Purkinje cell (primary cell): Measurements from ENCODE around the gene MAP1LC3A. TPM values are rescaled to one million over a fixed set of nuclear protein-coding genes. Genes with fewer than 3 reads are reported as not detected.

Source experiments
- polyA plus RNA-seq: library from polyadenylated mRNA; unstranded; fragments of >200 nt; fragmentation: Nextera tagmentation; gene quantifications from 2 replicates; pipeline ENCODE4 v1.2.1, GENCODE V29; 2014

MAP1LC3A gene
- 5.8 and 6.0 TPM in 2 replicates for polyA plus RNA-seq

GRCh38 chr20:34558320-34559218, at the start of gene MAP1LC3A:
Gene MAP1LC3A (plus strand): TSS chr20:34558718. CDS start chr20:34558869, 151 bp downstream.

GRCh38 chr20:34516247-34517113, 42.0 kb upstream of the MAP1LC3A start, which contains the start of gene DYNLRB1:
Gene DYNLRB1 (plus strand): TSS chr20:34516422. CDS start chr20:34516459, 37 bp downstream.

Other genes starting within 250 kb of the MAP1LC3A start
- gene ITCH, start 195.4 kb upstream of the MAP1LC3A start, polyA plus RNA-seq = 28.9 and 30.6 TPM in 2 replicates
- gene DYNLRB1, start 42.3 kb upstream of the MAP1LC3A start, polyA plus RNA-seq = 618 and 780 TPM in 2 replicates
- 5.3 and 20.2 TPM in 2 replicates for gene PIGU, start 118.4 kb downstream of the MAP1LC3A start, polyA plus RNA-seq
- 3.0 and 4.1 TPM in 2 replicates for gene TP53INP2, start 145.6 kb downstream of the MAP1LC3A start, polyA plus RNA-seq